CD4-positive, alpha-beta T cell (primary cell): ENCODE measurements around the gene EXD3. TPM values are rescaled to one million over a fixed set of nuclear protein-coding genes. Genes with fewer than 3 reads are reported as not detected.

Source experiments
- ATAC-seq: fragments of 200-7000 bp; cut with Tn5 transposase; one replicate; pipeline ENCODE4 v1.10.0; 2022; ENCODE audit warnings: mild to moderate bottlenecking; ENCODE audit not compliant: poor library complexity
- CTCF ChIA-PET: fragments of 350-600 bp; sonication (Branson Sonifier 250); formaldehyde crosslinking; loops from one replicate; lab custom pipeline; 2021; ENCODE audit warnings: antibody characterized with exemption, inconsistent platforms; lab: Charles Lee
- POLR2A ChIA-PET: fragments of 350-600 bp; sonication (Branson Sonifier 250); formaldehyde crosslinking; loops from one replicate; lab custom pipeline; 2021; ENCODE audit warnings: antibody characterized with exemption, inconsistent platforms; lab: Charles Lee
- DNase-seq, 14 experiments: peaks; one replicate each; pipeline ENCODE4 v3.0.0-alpha.2; 2013 to 2020; ENCODE audit warnings: mixed read lengths in 2 of 14
- H3K27ac ChIP-seq, 2 donors: one replicate each; pipeline versions ENCODE4 v1.5.1 to v1.7.0; 2013; ENCODE audit warnings: low read length in 2 of 2, low read depth in 1 of 2, mild to moderate bottlenecking in 1 of 2
- H3K27me3 ChIP-seq, 2 experiments: 1 replicate in 1 of 2; 2 replicates in 1 of 2; pipeline versions ENCODE4 v1.6.1 to v1.7.0; 2013; ENCODE audit warnings: low read length in 2 of 2, control low read depth in 1 of 2, mild to moderate bottlenecking in 1 of 2, moderate library complexity in 1 of 2; ENCODE audit not compliant: insufficient read depth in 2 of 2, control insufficient read depth in 1 of 2
- H3K36me3 ChIP-seq: one replicate; pipeline ENCODE4 v1.6.1; 2013; ENCODE audit warnings: low read length, control low read depth; ENCODE audit not compliant: insufficient read depth
- H3K4me1 ChIP-seq: one replicate; pipeline ENCODE4 v1.6.1; 2013; ENCODE audit warnings: low read length, control low read depth; ENCODE audit not compliant: insufficient read depth
- H3K4me3 ChIP-seq: one replicate; pipeline ENCODE4 v1.5.1; 2013; ENCODE audit warnings: mild to moderate bottlenecking, low read length, moderate library complexity
- H3K9me3 ChIP-seq, 2 experiments: 1 replicate in 1 of 2; 2 replicates in 1 of 2; pipeline versions ENCODE4 v1.6.1 to v1.7.0; 2013; ENCODE audit warnings: low read length in 2 of 2, mild to moderate bottlenecking in 2 of 2, control low read depth in 1 of 2, moderate library complexity in 1 of 2; ENCODE audit not compliant: control insufficient read depth in 1 of 2, insufficient read depth in 1 of 2
- H3K27ac Mint-ChIP-seq: one replicate; pipeline ENCODE4 v1.8.0; 2020; ENCODE audit warnings: mixed read lengths
- H3K27me3 Mint-ChIP-seq: one replicate; pipeline ENCODE4 v1.8.0; 2021; ENCODE audit warnings: mixed read lengths
- H3K36me3 Mint-ChIP-seq: one replicate; pipeline ENCODE4 v1.8.0; 2021; ENCODE audit warnings: low read depth, mixed read lengths
- H3K4me1 Mint-ChIP-seq: one replicate; pipeline ENCODE4 v1.8.0; 2021; ENCODE audit warnings: low read depth, mixed read lengths
- H3K4me3 Mint-ChIP-seq: one replicate; pipeline ENCODE4 v1.8.0; 2020; ENCODE audit warnings: mild to moderate bottlenecking, mixed read lengths
- H3K9me3 Mint-ChIP-seq: one replicate; pipeline ENCODE4 v1.8.0; 2020; ENCODE audit warnings: mixed read lengths
- intact Hi-C, 2 experiments: fragments of 100-400 bp; cut with DNase I in 1 of 2; cut with micrococcal nuclease in 1 of 2; formaldehyde crosslinking; loops; one replicate each; pipeline versions ENCODE4 v1.15.1 to v1.9.0; 2023 to 2025; cut with DNase I, micrococcal nuclease
- total RNA-seq, 174 experiments: library from RNA in 2 of 174; stranded (reverse) in 2 of 174; gene quantifications; one replicate each; pipeline ENCODE4 v1.2.3 and lab custom pipeline; 2021 to 2026
- TF ChIP-seq, protein P1 (sequence below): fragments of 200-600 bp; IDR thresholded peaks from one replicate; pipeline ENCODE4 v1.8.0; 2022; ENCODE audit warnings: antibody characterized with exemption, mild to moderate bottlenecking

Gene EXD3
- total RNA-seq, 2 experiments from 2014 or later: 14.9 to 16.9 TPM

DNA sequence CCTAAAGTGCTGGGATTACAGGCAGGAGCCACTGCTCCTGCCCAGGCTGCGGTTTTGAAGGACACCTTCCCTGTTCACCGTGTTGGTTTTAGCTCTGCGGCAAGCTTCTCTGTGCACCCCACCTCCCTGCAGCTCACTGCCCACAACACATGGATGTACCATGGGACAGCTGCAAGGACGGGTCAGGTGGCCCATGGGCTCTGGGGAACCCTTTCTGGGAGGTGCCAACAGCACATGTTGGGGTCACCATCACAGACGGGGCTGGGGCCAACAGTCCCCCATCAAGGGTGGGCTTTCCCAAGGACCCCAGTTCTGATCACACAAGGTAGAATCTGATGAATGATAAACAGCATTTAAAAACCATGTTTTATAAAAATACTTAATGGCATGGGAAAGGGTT, 7.5 kb downstream of the EXD3 start:
- Histone ChIP-seq H3K4me1 (peaks cover 16% of the 10 kb centered on the region), H3K36me3 (no peaks in the 10 kb centered on the region), H3K27ac (no peak overlapping the region), H3K9me3 (no peaks in the 10 kb centered on the region), H3K27me3 (no peaks in the 10 kb centered on the region), H3K4me3 (no peak overlapping the region)
- no peak overlapping the region for H3K27ac Mint-ChIP-seq
- POLR2A ChIA-PET: no interaction called here
- no peak for ATAC-seq
- no peaks in the 10 kb centered on the region for H3K9me3 Mint-ChIP-seq
- no peaks in the 10 kb centered on the region for H3K27me3 Mint-ChIP-seq
- no peak for DNase-seq
- CTCF ChIA-PET: no interaction called here
- H3K4me3 Mint-ChIP-seq: no peak overlapping the region
- no peaks in the 10 kb centered on the region for H3K36me3 Mint-ChIP-seq
- TF ChIP-seq, protein P1, sequence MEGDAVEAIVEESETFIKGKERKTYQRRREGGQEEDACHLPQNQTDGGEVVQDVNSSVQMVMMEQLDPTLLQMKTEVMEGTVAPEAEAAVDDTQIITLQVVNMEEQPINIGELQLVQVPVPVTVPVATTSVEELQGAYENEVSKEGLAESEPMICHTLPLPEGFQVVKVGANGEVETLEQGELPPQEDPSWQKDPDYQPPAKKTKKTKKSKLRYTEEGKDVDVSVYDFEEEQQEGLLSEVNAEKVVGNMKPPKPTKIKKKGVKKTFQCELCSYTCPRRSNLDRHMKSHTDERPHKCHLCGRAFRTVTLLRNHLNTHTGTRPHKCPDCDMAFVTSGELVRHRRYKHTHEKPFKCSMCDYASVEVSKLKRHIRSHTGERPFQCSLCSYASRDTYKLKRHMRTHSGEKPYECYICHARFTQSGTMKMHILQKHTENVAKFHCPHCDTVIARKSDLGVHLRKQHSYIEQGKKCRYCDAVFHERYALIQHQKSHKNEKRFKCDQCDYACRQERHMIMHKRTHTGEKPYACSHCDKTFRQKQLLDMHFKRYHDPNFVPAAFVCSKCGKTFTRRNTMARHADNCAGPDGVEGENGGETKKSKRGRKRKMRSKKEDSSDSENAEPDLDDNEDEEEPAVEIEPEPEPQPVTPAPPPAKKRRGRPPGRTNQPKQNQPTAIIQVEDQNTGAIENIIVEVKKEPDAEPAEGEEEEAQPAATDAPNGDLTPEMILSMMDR: no peak
- peaks cover 6% of the 10 kb centered on the region for H3K4me1 Mint-ChIP-seq
- intact Hi-C loops: no loop called here

DNA sequence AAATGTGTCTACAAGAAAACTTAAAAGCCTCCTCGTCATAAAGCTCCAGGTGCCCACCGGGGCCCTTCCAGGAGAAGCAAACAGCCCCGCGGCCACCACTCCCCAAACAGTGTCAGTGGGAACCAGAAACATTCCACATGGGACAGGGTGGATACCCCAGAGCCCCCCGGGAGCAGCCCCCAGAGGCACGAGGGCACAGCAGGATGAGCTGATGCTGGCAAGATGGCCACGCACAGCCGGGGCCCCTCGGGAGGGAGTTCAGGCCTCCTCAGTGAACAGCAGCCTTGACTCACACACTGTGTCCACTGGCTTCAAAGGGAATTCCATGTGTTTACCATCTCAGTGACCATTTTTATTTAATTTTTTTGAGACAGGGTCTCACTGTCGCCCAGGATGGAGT, 10.5 kb downstream of the EXD3 start:
- POLR2A ChIA-PET: interaction anchor here (0.6 to 1.0 kb wide), 2 partner anchors 10 to 15 kb away, joined by 4 read pairs; partner anchors contain the start of genes EXD3 and NOXA1
- intact Hi-C loops: no loop called here
- Mint-ChIP-seq H3K27ac (no peak overlapping the region), H3K36me3 (no peaks in the 10 kb centered on the region), H3K4me3 (no peak overlapping the region), H3K9me3 (no peaks in the 10 kb centered on the region), H3K4me1 (peaks cover 6% of the 10 kb centered on the region), H3K27me3 (peaks cover 5% of the 10 kb centered on the region)
- CTCF ChIA-PET: no interaction called here
- H3K36me3 ChIP-seq: no peaks in the 10 kb centered on the region
- TF ChIP-seq, protein P1: no peak
- H3K4me1 ChIP-seq: peaks cover 19% of the 10 kb centered on the region
- H3K9me3 ChIP-seq: no peaks in the 10 kb centered on the region
- ATAC-seq (no peak), DNase-seq (no peak)
- H3K27me3 ChIP-seq: peaks cover 0 to under 1% of the 10 kb centered on the region in 2 experiments
- no peak overlapping the region for H3K4me3 ChIP-seq
- H3K27ac ChIP-seq: no peak overlapping the region

DNA sequence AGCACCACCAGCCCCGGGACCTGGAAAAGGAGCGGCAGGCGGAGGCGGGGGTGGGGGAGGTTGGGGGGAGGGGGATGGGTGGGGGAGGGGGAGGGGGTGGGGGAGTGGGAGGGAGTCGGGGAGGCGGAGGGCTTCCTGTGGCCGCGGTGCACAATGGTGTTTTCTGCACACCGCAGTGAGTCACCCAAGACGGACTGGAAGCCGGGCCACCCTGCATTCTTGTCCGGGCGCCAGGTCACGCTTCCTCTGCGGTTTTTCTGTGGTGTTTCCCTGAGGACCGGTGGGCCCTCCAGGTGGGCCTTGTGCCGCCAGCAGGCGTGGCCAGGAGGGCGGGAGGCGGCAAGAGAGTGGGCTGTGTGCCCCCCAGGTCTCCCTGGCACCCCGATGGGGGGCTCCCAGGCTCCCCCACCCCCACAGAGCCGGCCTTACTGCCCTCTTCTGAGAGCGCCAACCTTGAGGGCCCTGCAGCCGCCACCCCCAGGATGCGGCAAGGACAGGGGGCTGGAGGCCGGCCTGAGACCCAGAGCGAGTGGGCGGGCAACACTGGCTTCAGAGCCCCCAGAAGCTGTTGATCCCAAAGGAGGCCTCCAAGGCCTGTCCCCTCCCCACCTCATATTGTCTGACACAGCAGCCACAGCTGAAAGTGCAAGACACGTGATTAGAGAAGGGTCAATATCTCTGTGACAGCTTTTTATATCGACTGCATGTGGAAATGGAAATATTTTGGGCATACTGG, 11.1 kb downstream of the EXD3 start:
- Mint-ChIP-seq H3K27ac (no peak overlapping the region), H3K9me3 (no peaks in the 10 kb centered on the region), H3K27me3 (peaks cover 5% of the 10 kb centered on the region), H3K4me3 (no peak overlapping the region), H3K36me3 (no peaks in the 10 kb centered on the region), H3K4me1 (peaks cover 6% of the 10 kb centered on the region)
- no peak overlapping the region for H3K27ac ChIP-seq
- ChIA-PET POLR2A (interaction anchor here (1.0 kb wide), 1 partner anchor 11 kb away, joined by 4 read pairs; the partner anchor contains the start of genes EXD3 and NOXA1), CTCF (no interaction called here)
- intact Hi-C loops: no loop called here
- H3K36me3 ChIP-seq: no peaks in the 10 kb centered on the region
- ATAC-seq (no peak), DNase-seq (peak in 6 of 14 experiments; percentile 23 to 65 (median 44))
- peaks cover 0 to 5% of the 10 kb centered on the region in 2 experiments for H3K27me3 ChIP-seq
- peaks cover 24% of the 10 kb centered on the region for H3K4me1 ChIP-seq
- H3K9me3 ChIP-seq: no peaks in the 10 kb centered on the region
- H3K4me3 ChIP-seq: no peak overlapping the region
- TF ChIP-seq, protein P1: no peak
